Vagina (tissue), 2 donors: ENCODE measurements around the gene BATF. TPM values are rescaled to one million over a fixed set of nuclear protein-coding genes. Genes with fewer than 3 reads are reported as not detected.
A peak's percentile ranks its signal among the peaks of the same experiment; 100 is the strongest.
"Not testable (repeated sequence)": the region's sequence is repeated elsewhere in the genome, so short reads cannot be mapped to it uniquely, and the experiment has no call there.

Experiments used
- DNase-seq, 2 donors: peaks; one replicate each; pipeline ENCODE4 v3.0.0-alpha.2; 2017; ENCODE audit errors: extremely low spot score in 2 of 2
- H3K27ac ChIP-seq: fragments of 200-600 bp; sonication (generic); one replicate; pipeline ENCODE4 v1.5.1; 2019
- H3K27me3 ChIP-seq: fragments of 200-600 bp; sonication (generic); one replicate; pipeline ENCODE4 v1.5.1; 2019
- H3K36me3 ChIP-seq, 2 donors: fragments of 200-600 bp; sonication (generic); one replicate each; pipeline ENCODE4 v1.5.1; 2017 to 2019
- H3K4me1 ChIP-seq: fragments of 200-600 bp; sonication (generic); one replicate; pipeline ENCODE4 v1.5.1; 2019
- H3K4me3 ChIP-seq, 2 donors: fragments of 200-600 bp; sonication (generic); 1 replicate in 1 of 2; 2 replicates in 1 of 2; pipeline ENCODE4 v1.5.1; 2016 to 2019
- H3K9me3 ChIP-seq: fragments of 200-600 bp; sonication (generic); one replicate; pipeline ENCODE4 v1.5.1; 2019
- POLR2A ChIP-seq, 2 donors: fragments of 450-650 bp; IDR thresholded peaks; one replicate each; pipeline ENCODE4 v1.6.1; 2017; ENCODE audit warnings: antibody characterized with exemption in 2 of 2, mild to moderate bottlenecking in 2 of 2, moderate library complexity in 2 of 2
- POLR2AphosphoS5 ChIP-seq, 2 donors: sonication (generic); formaldehyde crosslinking; IDR thresholded peaks; one replicate each; pipeline ENCODE4 v1.9.0; 2017; ENCODE audit warnings: antibody characterized with exemption in 2 of 2, mild to moderate bottlenecking in 2 of 2, low read depth in 1 of 2; ENCODE audit not compliant: insufficient read depth in 1 of 2
- intact Hi-C: fragments of 100-400 bp; cut with DNase I; formaldehyde crosslinking; loops from one replicate; pipeline ENCODE4 v1.15.1; 2023
- total RNA-seq: library from RNA; depleted of rRNA; stranded (reverse); fragments of >200 nt; gene quantifications from one replicate; pipeline ENCODE4 v1.2.3, GENCODE V29; 2016
- TF ChIP-seq, protein P1 (sequence below), 3 experiments: fragments of 450-650 bp in 2 of 3; fragments of 200-600 bp in 1 of 3; sonication (generic) in 1 of 3; IDR thresholded peaks; one replicate each; pipeline ENCODE4 v1.5.1; 2017 to 2019; ENCODE audit warnings: antibody characterized with exemption in 3 of 3, mild to moderate bottlenecking in 2 of 3, moderate library complexity in 2 of 3

BATF gene, protein sequence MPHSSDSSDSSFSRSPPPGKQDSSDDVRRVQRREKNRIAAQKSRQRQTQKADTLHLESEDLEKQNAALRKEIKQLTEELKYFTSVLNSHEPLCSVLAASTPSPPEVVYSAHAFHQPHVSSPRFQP
- 12.0 TPM for total RNA-seq

DNA sequence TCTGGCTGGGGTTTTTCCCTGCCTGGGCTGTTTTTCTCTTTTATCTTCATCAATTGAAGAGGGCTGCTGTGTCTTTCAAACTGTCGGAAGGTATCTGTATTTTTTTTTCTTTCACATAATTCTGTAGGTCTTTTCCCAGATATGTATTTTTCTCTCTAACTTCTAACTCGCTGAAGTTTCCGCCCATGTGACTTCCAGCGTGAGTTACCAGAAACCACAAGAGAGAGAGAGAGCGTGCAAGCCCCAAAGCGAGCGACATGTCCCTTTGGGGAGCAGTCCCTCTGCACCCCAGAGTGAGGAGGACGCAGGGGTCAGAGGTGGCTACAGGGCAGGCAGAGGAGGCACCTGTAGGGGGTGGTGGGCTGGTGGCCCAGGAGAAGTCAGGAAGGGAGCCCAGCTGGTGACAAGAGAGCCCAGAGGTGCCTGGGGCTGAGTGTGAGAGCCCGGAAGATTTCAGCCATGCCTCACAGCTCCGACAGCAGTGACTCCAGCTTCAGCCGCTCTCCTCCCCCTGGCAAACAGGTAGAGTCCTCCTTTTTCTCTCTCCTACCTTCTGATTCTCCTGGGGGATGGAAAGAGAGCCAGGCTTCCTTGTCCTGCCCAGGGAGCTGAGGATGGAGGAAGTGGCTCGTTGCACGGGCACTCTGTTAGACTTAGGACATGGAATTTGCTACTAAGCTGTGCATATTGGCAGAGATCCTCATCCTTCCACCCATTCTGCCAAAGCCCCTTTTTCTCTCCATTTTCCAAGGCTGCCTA lies at the start of gene BATF:
Gene BATF, plus strand, starts transcription at position 246 of the 759 bp plus-strand sequence. Its CDS starts 214 bp downstream, at position 460.
- TF ChIP-seq POLR2AphosphoS5 (IDR thresholded peaks at IDR 0.05; ENCODE audit: insufficient read depth in 1 of 2, low read depth in 1 of 2) (peak; percentile 10 to 63), POLR2A (IDR thresholded peaks at IDR 0.05) (no peak)
- TF ChIP-seq, protein P1, sequence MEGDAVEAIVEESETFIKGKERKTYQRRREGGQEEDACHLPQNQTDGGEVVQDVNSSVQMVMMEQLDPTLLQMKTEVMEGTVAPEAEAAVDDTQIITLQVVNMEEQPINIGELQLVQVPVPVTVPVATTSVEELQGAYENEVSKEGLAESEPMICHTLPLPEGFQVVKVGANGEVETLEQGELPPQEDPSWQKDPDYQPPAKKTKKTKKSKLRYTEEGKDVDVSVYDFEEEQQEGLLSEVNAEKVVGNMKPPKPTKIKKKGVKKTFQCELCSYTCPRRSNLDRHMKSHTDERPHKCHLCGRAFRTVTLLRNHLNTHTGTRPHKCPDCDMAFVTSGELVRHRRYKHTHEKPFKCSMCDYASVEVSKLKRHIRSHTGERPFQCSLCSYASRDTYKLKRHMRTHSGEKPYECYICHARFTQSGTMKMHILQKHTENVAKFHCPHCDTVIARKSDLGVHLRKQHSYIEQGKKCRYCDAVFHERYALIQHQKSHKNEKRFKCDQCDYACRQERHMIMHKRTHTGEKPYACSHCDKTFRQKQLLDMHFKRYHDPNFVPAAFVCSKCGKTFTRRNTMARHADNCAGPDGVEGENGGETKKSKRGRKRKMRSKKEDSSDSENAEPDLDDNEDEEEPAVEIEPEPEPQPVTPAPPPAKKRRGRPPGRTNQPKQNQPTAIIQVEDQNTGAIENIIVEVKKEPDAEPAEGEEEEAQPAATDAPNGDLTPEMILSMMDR (IDR thresholded peaks at IDR 0.05), result no peak
- intact Hi-C loops, result no loop called here

DNA sequence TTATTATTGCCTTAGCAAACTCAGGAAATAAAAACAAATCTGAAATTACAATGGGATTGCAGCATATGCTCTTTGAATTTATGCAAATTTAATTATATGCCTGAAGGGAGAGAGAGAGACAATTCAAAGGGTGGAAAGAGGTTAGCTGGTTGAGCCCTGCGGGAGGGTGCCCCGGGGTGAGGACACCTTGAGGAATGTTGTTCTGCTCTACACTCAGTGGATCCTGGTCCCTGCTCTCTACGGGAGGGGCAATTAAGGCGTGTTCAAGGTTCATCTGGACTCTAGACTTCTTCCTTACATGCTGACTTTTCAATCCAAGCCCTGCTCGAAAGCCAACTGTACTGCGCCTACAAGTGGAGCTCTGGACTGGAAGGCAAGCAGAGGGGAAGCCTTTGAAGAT lies 48.1 kb upstream of the BATF start:
- H3K4me1 ChIP-seq, DNase-seq, H3K4me3 ChIP-seq, H3K27ac ChIP-seq, H3K9me3 ChIP-seq, H3K27me3 ChIP-seq, intact Hi-C loops: not testable (repeated sequence)
- peaks cover 4 to 24% of the 10 kb centered on the region in 2 donors for H3K36me3 ChIP-seq

More for the DNA sequence above, at the start of gene BATF:
- peak within 1 kb of the TSS; percentile 19 to 35 for H3K4me3 ChIP-seq
- peak within 1 kb of the TSS; percentile 63 for H3K27ac ChIP-seq
- H3K4me1 ChIP-seq, result peaks cover 5% of the 10 kb centered on the region
- H3K27me3 ChIP-seq, result no peaks in the 10 kb centered on the region
- H3K9me3 ChIP-seq, result no peaks in the 10 kb centered on the region
- no peaks in the 10 kb centered on the region for H3K36me3 ChIP-seq
- DNase-seq, result no peak

DNA sequence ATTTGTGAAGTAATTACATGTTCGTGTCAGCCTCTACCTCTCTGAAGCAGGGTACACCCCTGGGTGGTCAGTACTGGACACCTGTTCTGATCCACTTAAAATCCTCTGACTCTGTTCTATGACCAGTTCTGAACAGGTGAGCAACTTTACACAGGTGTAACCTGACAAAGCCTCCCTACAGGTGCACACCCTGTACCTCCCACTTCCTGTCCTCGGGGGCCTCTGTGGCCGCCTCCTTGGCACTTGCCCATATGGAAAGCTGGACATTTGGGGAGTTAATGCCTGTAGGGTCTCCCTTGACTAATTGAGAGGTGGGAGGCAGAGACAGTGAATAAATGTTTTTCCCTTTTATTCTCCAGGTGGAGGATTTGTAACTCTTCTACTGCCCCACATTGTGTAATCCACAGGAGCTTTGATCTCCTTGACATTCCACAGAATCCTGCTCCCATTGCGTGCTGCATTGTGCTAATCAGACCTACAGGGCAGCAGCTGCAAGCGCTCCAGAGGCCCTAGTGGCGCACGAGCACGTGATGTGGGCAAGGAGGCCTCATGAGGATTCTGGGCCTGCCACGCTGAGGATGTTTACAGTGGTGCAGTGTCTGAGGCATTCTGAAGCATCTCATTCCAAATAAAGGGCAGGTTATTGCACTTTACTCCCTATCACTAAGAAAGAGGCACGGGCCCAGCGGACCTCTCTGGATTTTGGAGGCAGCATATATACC lies 45.8 kb upstream of the BATF start:
- Histone ChIP-seq H3K4me1 (no peaks in the 10 kb centered on the region), H3K27me3 (no peaks in the 10 kb centered on the region), H3K9me3 (no peaks in the 10 kb centered on the region), H3K4me3 (no peak overlapping the region), H3K36me3 (peaks cover 4 to 10% of the 10 kb centered on the region in 2 donors), H3K27ac (no peak overlapping the region)
- intact Hi-C loops, result no loop called here
- no peak for DNase-seq
- TF ChIP-seq, protein P1 (IDR thresholded peaks at IDR 0.05), result no peak
- TF ChIP-seq POLR2AphosphoS5 (IDR thresholded peaks at IDR 0.05; ENCODE audit: insufficient read depth in 1 of 2, low read depth in 1 of 2), result no peak
- TF ChIP-seq POLR2A (IDR thresholded peaks at IDR 0.05), result no peak

DNA sequence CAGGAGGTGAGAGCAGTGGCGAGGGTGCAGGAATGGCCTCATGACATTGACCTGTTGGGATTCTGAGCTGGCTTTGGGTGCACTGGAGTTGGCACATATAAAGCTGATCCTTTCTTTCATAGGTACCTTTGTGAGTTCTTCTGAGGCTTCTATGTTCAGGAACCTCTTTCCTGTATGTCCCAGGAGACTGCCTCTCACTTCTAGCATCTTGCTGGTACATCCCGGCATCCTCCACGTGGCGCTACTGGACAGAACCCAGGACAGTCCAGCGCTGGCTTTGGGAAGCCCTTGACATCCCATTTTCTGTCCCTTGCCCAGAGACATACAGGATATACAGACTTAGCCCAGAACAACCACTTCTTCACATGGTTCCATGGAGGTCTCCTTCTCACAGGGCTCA lies 44.4 kb upstream of the BATF start:
- H3K4me3 ChIP-seq, result no peak overlapping the region
- H3K27ac ChIP-seq, result no peak overlapping the region
- DNase-seq, result no peak
- no peak for TF ChIP-seq POLR2AphosphoS5 (IDR thresholded peaks at IDR 0.05; ENCODE audit: insufficient read depth in 1 of 2, low read depth in 1 of 2)
- TF ChIP-seq, protein P1 (IDR thresholded peaks at IDR 0.05), result no peak
- TF ChIP-seq POLR2A (IDR thresholded peaks at IDR 0.05), result no peak
- no peaks in the 10 kb centered on the region for H3K27me3 ChIP-seq
- H3K4me1 ChIP-seq, result no peaks in the 10 kb centered on the region
- H3K9me3 ChIP-seq, result no peaks in the 10 kb centered on the region
- H3K36me3 ChIP-seq, result no peaks in the 10 kb centered on the region
- intact Hi-C loops, result no loop called here

DNA sequence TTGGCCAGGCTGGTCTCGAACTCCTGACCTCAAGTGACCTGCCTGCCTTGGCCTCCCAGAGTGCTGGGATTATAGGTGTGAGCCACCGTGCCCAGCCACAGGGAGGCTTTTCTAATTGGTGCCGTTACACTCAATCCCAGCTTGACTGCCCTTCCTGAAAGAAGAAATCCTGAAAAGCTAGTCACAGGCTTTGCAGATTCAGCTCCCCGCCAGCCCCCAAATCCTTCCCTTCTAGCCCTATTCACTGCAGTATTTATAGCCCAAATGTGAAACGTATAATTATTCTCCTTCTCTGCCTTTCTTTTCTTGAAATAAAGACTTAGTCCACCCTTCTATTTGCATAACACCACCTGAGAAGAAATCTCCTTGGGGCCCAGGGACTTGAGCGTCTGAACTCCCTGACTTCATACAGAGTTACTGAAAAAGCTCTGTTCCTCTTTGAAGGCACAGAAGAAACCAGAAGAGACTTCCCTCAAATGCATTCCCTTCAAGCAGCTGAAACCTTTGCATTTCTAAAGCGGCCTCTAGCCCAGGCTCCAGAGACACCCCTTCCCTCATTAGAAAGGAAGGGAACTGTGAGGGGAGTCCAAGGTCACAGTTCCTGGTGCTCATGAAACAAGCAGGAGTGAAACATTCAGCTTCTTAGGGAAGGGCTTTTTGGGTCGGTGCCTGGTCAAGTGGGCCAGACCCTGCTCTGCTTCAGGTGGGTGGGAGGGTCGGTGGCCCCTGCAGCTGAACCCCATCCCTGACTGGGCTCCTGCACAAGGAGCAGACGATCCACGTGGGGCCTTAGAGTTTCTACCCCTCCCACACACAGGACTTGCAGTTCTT lies 42.3 kb upstream of the BATF start:
- Histone ChIP-seq H3K36me3 (no peaks in the 10 kb centered on the region), H3K4me1 (no peaks in the 10 kb centered on the region), H3K9me3 (no peaks in the 10 kb centered on the region), H3K4me3 (no peak overlapping the region), H3K27ac (no peak overlapping the region), H3K27me3 (no peaks in the 10 kb centered on the region)
- no peak for TF ChIP-seq POLR2A (IDR thresholded peaks at IDR 0.05)
- TF ChIP-seq POLR2AphosphoS5 (IDR thresholded peaks at IDR 0.05; ENCODE audit: insufficient read depth in 1 of 2, low read depth in 1 of 2), result no peak
- TF ChIP-seq, protein P1 (IDR thresholded peaks at IDR 0.05), result no peak
- no peak for DNase-seq
- intact Hi-C loops, result loop anchor here (10.0 kb wide), 1 partner anchor 345 kb away; no protein-coding TSS in a partner anchor
